HG03558 (cell line): Measurements from ENCODE around the gene SUGCT.
"Not testable (repeated sequence)": the region's sequence is repeated elsewhere in the genome, so short reads cannot be mapped to it uniquely, and the experiment has no call there.

Experiments
- ATAC-seq: cut with Tn5 transposase; IDR thresholded peaks from one replicate; pipeline ENCODE4 v1.9.1; 2021; ENCODE audit warnings: moderate number of reproducible peaks; ENCODE audit not compliant: unreplicated experiment; ENCODE audit errors: extremely low read depth

Gene SUGCT

DNA sequence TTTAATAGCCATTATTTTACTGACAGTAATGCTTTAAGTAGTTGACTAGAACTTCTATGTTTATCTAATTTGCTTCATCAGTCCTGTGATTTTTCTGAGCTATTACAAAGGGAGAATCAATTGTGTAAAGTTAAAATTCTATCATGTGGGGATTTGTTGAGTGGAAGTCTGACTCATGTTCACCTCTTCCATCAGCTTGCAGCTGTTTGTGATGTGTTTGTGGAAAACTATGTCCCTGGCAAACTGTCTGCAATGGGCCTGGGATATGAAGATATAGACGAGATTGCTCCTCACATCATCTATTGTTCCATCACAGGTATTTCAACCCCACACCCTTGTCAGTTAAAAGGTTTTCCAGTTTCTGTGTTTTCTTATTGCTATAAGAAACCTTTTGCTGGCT is 59.9 kb downstream of the SUGCT start:
- ATAC-seq: no peak

DNA sequence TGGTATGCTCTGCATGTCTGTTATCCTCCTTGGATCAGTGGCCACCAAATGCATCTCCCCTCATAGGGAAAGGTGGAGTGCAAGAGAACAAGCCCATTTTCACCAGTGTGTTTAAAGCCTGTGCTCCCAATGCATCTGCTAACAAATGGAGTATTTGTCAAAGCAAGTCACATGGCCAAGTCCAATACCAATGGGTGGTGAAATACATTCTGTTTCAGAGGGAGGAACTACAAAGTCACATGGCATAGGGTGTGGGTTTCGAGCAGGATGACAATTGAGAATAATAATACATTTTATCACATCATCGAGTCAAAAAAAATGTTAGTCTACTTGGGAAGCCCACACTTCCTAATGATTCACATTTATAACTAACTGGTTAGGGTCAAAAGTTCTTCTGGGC is 62.7 kb downstream of the SUGCT start:
- no peak for ATAC-seq

DNA sequence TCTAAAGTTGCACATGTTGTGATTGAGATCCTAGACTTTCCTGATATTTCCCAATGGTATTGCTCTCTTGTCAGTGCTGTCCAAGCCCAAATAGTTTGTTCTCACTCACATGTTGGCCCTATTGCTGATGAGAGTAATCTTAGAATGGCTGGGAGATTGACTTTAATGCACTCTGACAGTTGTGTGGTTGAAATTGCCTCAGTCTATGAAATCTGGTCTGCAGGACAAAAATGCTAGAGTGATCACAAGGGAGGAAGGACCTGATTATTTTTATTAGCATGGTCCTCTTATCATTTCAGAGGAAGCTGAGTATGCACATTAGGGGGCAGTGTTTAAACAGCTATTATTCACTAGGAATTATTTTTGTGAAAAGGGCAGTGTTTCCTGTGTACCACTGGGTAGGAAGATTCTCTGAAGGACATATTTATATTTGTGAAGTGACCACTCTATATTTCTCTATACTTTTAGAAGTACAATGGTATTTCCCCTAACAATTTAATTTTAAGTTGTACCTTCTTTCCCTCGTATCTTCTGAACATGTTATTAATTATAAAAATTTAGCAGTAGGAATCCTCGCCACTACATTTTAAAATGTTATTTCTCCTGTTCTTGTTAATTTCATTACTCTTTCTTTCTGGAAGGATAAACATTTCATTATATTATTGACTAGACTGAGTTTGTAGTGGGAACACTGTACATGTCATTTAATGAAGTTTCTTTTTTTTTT is 64.4 kb downstream of the SUGCT start:
- ATAC-seq: no peak

- ATAC-seq: no peak
These were observed 66.0 kb downstream of the SUGCT start for GRCh38 chr7:40200791-40201190.

GRCh38 chr7:40202851-40203250 is 68.0 kb downstream of the SUGCT start:
- no peak for ATAC-seq

DNA sequence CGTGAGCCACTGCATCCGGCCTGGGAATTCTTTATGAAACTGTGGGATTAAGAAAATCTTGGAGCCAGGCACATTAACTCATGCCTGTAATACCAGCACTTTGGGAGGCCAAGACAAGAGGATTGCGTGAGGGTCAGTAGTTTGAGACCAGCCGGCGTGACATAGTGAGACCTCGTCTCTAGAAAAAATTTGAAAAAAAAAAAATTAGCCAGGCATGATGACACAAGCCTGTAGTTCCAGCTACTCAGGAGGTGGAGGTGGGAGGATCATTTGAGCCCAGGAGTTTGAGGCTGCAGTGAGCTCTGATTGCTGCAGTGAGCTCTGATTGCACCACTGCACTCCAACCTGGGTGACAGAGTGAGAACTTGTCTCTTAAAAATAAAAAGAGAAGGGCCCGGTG is 69.8 kb downstream of the SUGCT start:
- ATAC-seq: no peak

GRCh38 chr7:40205992-40206391 is 71.2 kb downstream of the SUGCT start:
- ATAC-seq: no peak

- no peak for ATAC-seq
These were observed 76.6 kb downstream of the SUGCT start for GRCh38 chr7:40211276-40212003.

- no peak for ATAC-seq
These were observed 78.5 kb downstream of the SUGCT start for GRCh38 chr7:40213291-40213690.

DNA sequence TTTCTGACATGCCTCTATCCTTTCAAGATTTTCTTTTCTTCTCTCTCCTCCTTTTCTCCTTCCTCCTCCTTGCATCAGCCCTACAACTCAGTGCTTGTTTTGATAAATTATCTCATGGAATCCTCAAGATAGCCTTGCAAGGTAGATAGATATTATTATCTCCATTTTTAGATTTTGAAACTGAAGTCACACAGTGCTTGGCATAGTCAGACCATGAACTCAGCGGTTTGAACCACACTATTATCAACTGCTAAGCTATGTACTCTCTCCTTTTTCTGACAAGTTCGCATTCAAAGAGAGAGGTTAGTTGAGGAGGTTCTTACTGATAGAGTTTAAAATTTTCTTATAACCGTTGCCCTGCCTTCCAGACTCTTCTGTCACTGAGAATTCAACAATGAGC is 79.1 kb downstream of the SUGCT start:
- no peak for ATAC-seq

GRCh38 chr7:40218612-40219011 is 83.8 kb downstream of the SUGCT start:
- not testable (repeated sequence) for ATAC-seq

- ATAC-seq: no peak
These were observed 85.1 kb downstream of the SUGCT start for GRCh38 chr7:40219917-40220316.

DNA sequence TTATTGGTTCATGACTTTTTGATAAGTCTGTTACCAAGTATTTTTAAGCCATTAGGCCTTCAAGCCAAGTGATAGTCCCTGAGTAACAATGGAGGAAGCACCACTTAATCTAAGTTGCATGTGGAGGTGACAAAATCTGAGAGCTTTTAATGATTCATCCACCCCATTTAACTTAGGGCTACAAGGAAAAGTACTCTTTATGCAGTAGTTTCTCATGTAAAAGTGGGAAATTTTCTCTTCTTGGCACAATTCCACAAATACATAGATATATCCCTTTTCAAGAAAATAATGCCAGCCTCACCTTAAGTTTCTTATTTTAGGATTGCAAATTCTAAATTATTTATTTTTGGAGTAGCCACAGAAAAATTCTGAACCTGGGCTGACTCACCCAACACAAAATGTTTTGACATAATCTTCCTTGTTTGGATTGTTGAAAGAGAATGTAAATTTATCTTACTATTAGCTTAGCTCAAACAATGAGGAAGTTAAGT is 85.7 kb downstream of the SUGCT start:
- no peak for ATAC-seq

DNA sequence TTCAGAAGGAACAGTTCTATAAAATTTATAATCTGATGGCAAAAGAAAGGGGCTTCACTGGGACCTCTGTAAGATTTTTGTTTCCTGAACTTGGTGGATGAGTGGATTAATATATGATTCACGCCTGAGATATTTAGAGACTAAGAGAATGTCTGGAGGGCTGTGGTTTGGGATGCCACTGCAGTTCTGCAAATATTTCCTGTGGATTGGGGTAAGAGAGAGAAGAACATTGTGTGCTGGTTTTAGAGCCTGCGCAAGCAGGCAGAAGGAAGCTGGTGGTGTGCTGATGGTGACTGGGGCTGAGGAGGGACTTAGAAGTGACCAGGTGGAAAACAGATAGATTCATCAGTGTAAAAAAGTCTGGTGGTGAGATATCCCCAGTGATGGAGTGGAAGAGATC is 87.0 kb downstream of the SUGCT start:
- no peak for ATAC-seq

GRCh38 chr7:40223451-40224127 is 88.8 kb downstream of the SUGCT start:
- no peak for ATAC-seq

- ATAC-seq: no peak
These were observed 95.3 kb downstream of the SUGCT start for GRCh38 chr7:40230101-40230500.

GRCh38 chr7:40231796-40232195 is 97.0 kb downstream of the SUGCT start:
- ATAC-seq: no peak

- no peak for ATAC-seq
These were observed 97.6 kb downstream of the SUGCT start for GRCh38 chr7:40232242-40232893.

GRCh38 chr7:40234046-40234445 is 99.2 kb downstream of the SUGCT start:
- no peak for ATAC-seq

DNA sequence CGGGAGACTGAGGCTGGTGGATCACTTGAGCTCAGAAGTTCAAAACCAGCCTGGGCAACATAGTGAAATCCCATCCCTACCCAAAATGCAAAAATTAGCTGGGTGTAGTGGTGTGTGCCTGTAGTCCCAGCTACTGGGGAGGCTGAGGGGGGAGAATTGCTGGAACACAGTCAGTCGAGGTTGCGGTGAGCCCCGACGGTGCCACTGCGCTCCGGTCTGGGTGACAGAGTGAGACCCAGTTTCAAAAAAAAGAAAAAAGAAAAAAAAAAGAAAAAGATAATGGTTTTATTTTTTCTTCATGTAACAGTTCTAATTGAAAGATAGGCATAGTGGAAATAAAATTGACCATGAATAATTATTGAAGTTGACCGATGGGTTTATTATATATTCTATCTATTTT is 99.9 kb downstream of the SUGCT start:
- ATAC-seq: no peak

GRCh38 chr7:40237731-40238130 is 102.9 kb downstream of the SUGCT start:
- no peak for ATAC-seq
